Fibroblast of lung (primary cell): ENCODE results near the gene MAL. TPM values are rescaled to one million over a fixed set of nuclear protein-coding genes. Genes with fewer than 3 reads are reported as not detected.

Experiments
- DNase-seq, 2 donors: peaks; one replicate each; pipeline versions ENCODE4 v3.0.0 to v3.0.0-alpha.2; 2010; ENCODE audit warnings: low read depth in 2 of 2
- H2AFZ ChIP-seq: 2 replicates; pipeline ENCODE4 v1.5.1; 2012; ENCODE audit warnings: low read length, control low read depth, inconsistent platforms
- H3K27ac ChIP-seq: 2 replicates; pipeline ENCODE4 v1.5.1; 2011; ENCODE audit warnings: low read length, control low read depth; ENCODE audit not compliant: insufficient read depth
- H3K27me3 ChIP-seq: 2 replicates; pipeline ENCODE4 v1.5.1; 2011; ENCODE audit warnings: mild to moderate bottlenecking, low read length; ENCODE audit not compliant: control insufficient read depth, insufficient read depth
- H3K36me3 ChIP-seq: 2 replicates; pipeline ENCODE4 v1.5.1; 2011; ENCODE audit warnings: low read length; ENCODE audit not compliant: control insufficient read depth, insufficient read depth
- H3K4me1 ChIP-seq: 2 replicates; pipeline ENCODE4 v1.5.1; 2011; ENCODE audit warnings: low read length; ENCODE audit not compliant: control insufficient read depth, insufficient read depth; ENCODE audit errors: extremely low read depth
- H3K4me2 ChIP-seq: 2 replicates; pipeline ENCODE4 v1.5.1; 2011; ENCODE audit warnings: low read length, control low read depth; ENCODE audit not compliant: insufficient read depth; ENCODE audit errors: extremely low read depth
- H3K4me3 ChIP-seq, 4 experiments: fragments of 200-600 bp in 1 of 4; sonication (generic) in 1 of 4; replicated peaks in 1 of 4; 2 replicates each; pipeline ENCODE4 v1.5.1; 2011 to 2016; ENCODE audit warnings: low read length in 4 of 4, low read depth in 3 of 4, mild to moderate bottlenecking in 3 of 4, control low read depth in 2 of 4, inconsistent platforms in 1 of 4, mixed read lengths in 1 of 4; ENCODE audit not compliant: insufficient read depth in 1 of 4; ENCODE audit errors: control extremely low read depth in 1 of 4
- H3K79me2 ChIP-seq: 2 replicates; pipeline ENCODE4 v1.5.1; 2012; ENCODE audit warnings: mild to moderate bottlenecking, low read length, inconsistent platforms; ENCODE audit not compliant: control insufficient read depth, insufficient read depth
- H3K9ac ChIP-seq: 2 replicates; pipeline ENCODE4 v1.5.1; 2011; ENCODE audit warnings: mild to moderate bottlenecking, low read length, control low read depth; ENCODE audit not compliant: insufficient read depth
- H3K9me3 ChIP-seq: 2 replicates; pipeline ENCODE4 v1.5.1; 2012; ENCODE audit warnings: low read depth, low read length; ENCODE audit not compliant: control insufficient read depth, insufficient read depth
- H4K20me1 ChIP-seq: 2 replicates; pipeline ENCODE4 v1.5.1; 2011; ENCODE audit warnings: low read length; ENCODE audit not compliant: control insufficient read depth, insufficient read depth; ENCODE audit errors: extremely low read depth
- CTCF ChIP-seq, 2 donors: IDR thresholded peaks in 1 of 2; conservative IDR thresholded peaks in 1 of 2; 1 replicate in 1 of 2; 2 replicates in 1 of 2; pipeline ENCODE4 v1.5.1; 2011 to 2012; ENCODE audit warnings: low read length in 2 of 2, control low read depth in 1 of 2, inconsistent platforms in 1 of 2, low read depth in 1 of 2, mild to moderate bottlenecking in 1 of 2
- EZH2 ChIP-seq: IDR thresholded peaks from 2 replicates; pipeline ENCODE4 v1.5.1; 2012; ENCODE audit warnings: low read length, control low read depth, mild to moderate bottlenecking; ENCODE audit errors: missing control alignments
- polyA plus RNA-seq, 2 donors: library from polyadenylated mRNA; depleted of rRNA in 1 of 2; stranded (reverse) in 1 of 2; unstranded in 1 of 2; fragments of >200 nt; gene quantifications; 2 replicates each; pipeline ENCODE4 v1.2.1, GENCODE V29; 2011 to 2012; ENCODE audit warnings: missing spikeins in 1 of 2
- total RNA-seq: library from RNA; depleted of rRNA; stranded (reverse); fragments of >200 nt; gene quantifications from 2 replicates; pipeline ENCODE4 v1.2.1, GENCODE V29; 2014

MAL gene
- total and polyA plus RNA-seq, 2 donors (not counting 1 experiment from before 2014, with no cell fraction given) = not detected

GRCh38 chr2:95046371-95047112, 21.0 kb downstream of the MAL start:
- no peaks in the 10 kb centered on the region for H3K79me2 ChIP-seq
- TF ChIP-seq CTCF (conservative IDR thresholded peaks at IDR 0.05 in 1 of 2, IDR thresholded peaks at IDR 0.05 in 1 of 2; ENCODE audit: low read depth in 1 of 2, low read length in 2 of 2) = no peak
- no peak for TF ChIP-seq EZH2
- peaks cover 3% of the 10 kb centered on the region for H3K27me3 ChIP-seq
- no peak overlapping the region for H3K4me3 ChIP-seq
- peaks cover 8% of the 10 kb centered on the region for H3K4me1 ChIP-seq
- H3K27ac ChIP-seq = no peak overlapping the region
- H2AFZ ChIP-seq = no peak overlapping the region
- no peak for DNase-seq
- no peaks in the 10 kb centered on the region for H4K20me1 ChIP-seq
- no peak overlapping the region for H3K9ac ChIP-seq
- H3K9me3 ChIP-seq = no peaks in the 10 kb centered on the region
- no peaks in the 10 kb centered on the region for H3K36me3 ChIP-seq
- no peak overlapping the region for H3K4me2 ChIP-seq

GRCh38 chr2:95047629-95048510, 22.4 kb downstream of the MAL start:
- Histone ChIP-seq H3K4me3 (no peak overlapping the region), H4K20me1 (no peaks in the 10 kb centered on the region), H3K4me1 (peaks cover 6% of the 10 kb centered on the region), H2AFZ (no peak overlapping the region), H3K9me3 (no peaks in the 10 kb centered on the region), H3K79me2 (no peaks in the 10 kb centered on the region), H3K27ac (no peak overlapping the region), H3K9ac (no peak overlapping the region), H3K36me3 (no peaks in the 10 kb centered on the region), H3K4me2 (no peak overlapping the region), H3K27me3 (no peaks in the 10 kb centered on the region)
- TF ChIP-seq CTCF (conservative IDR thresholded peaks at IDR 0.05 in 1 of 2, IDR thresholded peaks at IDR 0.05 in 1 of 2; ENCODE audit: low read depth in 1 of 2, low read length in 2 of 2) (no peak), EZH2 (no peak)
- DNase-seq = no peak
